GM23338 (cell line): ENCODE results near the gene BRPF3.

Experiments
- CREB1 ChIP-seq: fragments of 250-450 bp; sonication (Bioruptor Pico); IDR thresholded peaks from 2 replicates; pipeline ENCODE4 v1.5.0; 2020; ENCODE audit warnings: low read depth, mild to moderate bottlenecking, moderate library complexity
- CTCF ChIP-seq, 2 experiments: fragments of 200-600 bp in 1 of 2; sonication (generic) in 1 of 2; conservative IDR thresholded peaks; 2 replicates each; pipeline versions ENCODE4 v1.5.1 to v1.6.1; 2016 to 2017; ENCODE audit warnings: antibody characterized with exemption in 2 of 2, low read depth in 2 of 2, mild to moderate bottlenecking in 2 of 2, moderate library complexity in 1 of 2
- EZH2 ChIP-seq: fragments of 200-600 bp; sonication (generic); IDR thresholded peaks from one replicate; pipeline ENCODE4 v1.8.0; 2017; ENCODE audit warnings: antibody characterized with exemption, mild to moderate bottlenecking, low read depth; ENCODE audit not compliant: unreplicated experiment
- EZH2phosphoT487 ChIP-seq: fragments of 200-600 bp; sonication (generic); IDR thresholded peaks from one replicate; pipeline ENCODE4 v1.8.1; 2018; ENCODE audit warnings: antibody characterized with exemption; ENCODE audit not compliant: unreplicated experiment
- POLR2AphosphoS5 ChIP-seq: IDR thresholded peaks from 2 replicates; pipeline ENCODE4 v1.6.1; 2016; ENCODE audit warnings: antibody characterized with exemption, low read depth
- REST ChIP-seq: IDR thresholded peaks from one replicate; pipeline ENCODE4 v1.6.1; 2018; ENCODE audit warnings: antibody characterized with exemption; ENCODE audit not compliant: unreplicated experiment

DNA sequence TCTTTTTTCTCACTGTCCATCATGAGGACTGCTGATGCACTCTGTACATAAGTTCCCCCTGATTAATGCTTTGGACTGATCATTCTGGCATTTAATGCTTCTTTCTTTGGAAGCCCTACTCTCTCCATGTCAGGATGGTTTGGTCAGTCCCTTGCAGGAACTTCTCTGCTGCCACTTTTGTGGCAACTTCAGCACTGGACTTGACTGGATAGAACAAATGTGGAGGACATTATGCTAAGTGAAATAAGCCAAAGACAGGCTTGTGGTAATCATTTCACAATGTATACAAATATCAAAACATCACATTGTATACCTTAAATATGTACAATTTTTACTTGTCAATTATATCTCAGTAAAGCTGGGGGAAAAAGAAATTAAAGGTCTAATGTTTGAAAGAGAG is 12.2 kb upstream of the BRPF3 start:
- no peak for TF ChIP-seq CTCF (conservative IDR thresholded peaks at IDR 0.05; ENCODE audit: low read depth in 2 of 2)
- no peak for TF ChIP-seq EZH2
- TF ChIP-seq POLR2AphosphoS5: no peak
- TF ChIP-seq EZH2phosphoT487: no peak
- TF ChIP-seq REST: no peak
- TF ChIP-seq CREB1 (CRISPR knock-in tag): no peak
